DND-41 (cell line): ENCODE measurements around the gene NPIPA3.
"Not testable (repeated sequence)": the region's sequence is repeated elsewhere in the genome, so short reads cannot be mapped to it uniquely, and the experiment has no call there.

Experiments used
- ATAC-seq: fragments of 200-7000 bp; cut with Tn5 transposase; 3 replicates; pipeline ENCODE4 v1.9.1; 2021; ENCODE audit warnings: low read depth; ENCODE audit not compliant: insufficient read depth
- DNase-seq: peaks from one replicate; pipeline ENCODE4 v3.0.0-alpha.2; 2020
- H2AFZ ChIP-seq: 2 replicates; pipeline ENCODE4 v1.6.0; 2012; ENCODE audit warnings: low read depth, low read length
- H3K27ac ChIP-seq: 2 replicates; pipeline ENCODE4 v1.5.1; 2012; ENCODE audit warnings: low read length, inconsistent platforms
- H3K27me3 ChIP-seq: fragments of 200-600 bp; sonication (generic); 2 replicates; pipeline ENCODE4 v1.6.0; 2012; ENCODE audit warnings: low read length, mild to moderate bottlenecking, inconsistent platforms; ENCODE audit not compliant: insufficient read depth, poor library complexity
- H3K36me3 ChIP-seq: 2 replicates; pipeline ENCODE4 v1.5.1; 2012; ENCODE audit warnings: low read length, inconsistent platforms; ENCODE audit not compliant: insufficient read depth
- H3K4me1 ChIP-seq: 2 replicates; pipeline ENCODE4 v1.5.1; 2012; ENCODE audit warnings: mild to moderate bottlenecking, low read length; ENCODE audit not compliant: insufficient read depth
- H3K4me2 ChIP-seq: 2 replicates; pipeline ENCODE4 v1.6.0; 2012; ENCODE audit warnings: mild to moderate bottlenecking, moderate library complexity, low read length, inconsistent platforms; ENCODE audit not compliant: insufficient read depth
- H3K4me3 ChIP-seq, 2 experiments: fragments of 200-600 bp in 1 of 2; shearing (Covaris generic) in 1 of 2; 2 replicates each; pipeline ENCODE4 v1.5.1; 2012 to 2016; ENCODE audit warnings: inconsistent platforms in 2 of 2, low read length in 2 of 2, mild to moderate bottlenecking in 2 of 2, low read depth in 1 of 2, moderate library complexity in 1 of 2
- H3K79me2 ChIP-seq: 2 replicates; pipeline ENCODE4 v1.6.0; 2012; ENCODE audit warnings: low read length, inconsistent platforms; ENCODE audit not compliant: insufficient read depth
- H3K9ac ChIP-seq: 2 replicates; pipeline ENCODE4 v1.6.0; 2012; ENCODE audit warnings: low read depth, mild to moderate bottlenecking, inconsistent platforms, low read length, moderate library complexity
- H3K9me3 ChIP-seq: 2 replicates; pipeline ENCODE4 v1.5.1; 2012; ENCODE audit warnings: low read length, moderate library complexity, mild to moderate bottlenecking, inconsistent platforms; ENCODE audit not compliant: insufficient read depth, severe bottlenecking
- H4K20me1 ChIP-seq: 2 replicates; pipeline ENCODE4 v1.6.0; 2012; ENCODE audit warnings: low read length; ENCODE audit not compliant: insufficient read depth
- CTCF ChIP-seq: IDR thresholded peaks from 2 replicates; pipeline ENCODE4 v1.5.1; 2012; ENCODE audit warnings: borderline replicate concordance, low read length, moderate library complexity, mild to moderate bottlenecking; ENCODE audit not compliant: poor library complexity, severe bottlenecking; ENCODE audit errors: extremely low read depth
- EZH2 ChIP-seq: IDR thresholded peaks from 3 replicates; pipeline ENCODE4 v1.6.1; 2012; ENCODE audit warnings: borderline replicate concordance, low read depth, mild to moderate bottlenecking, moderate library complexity, low read length, inconsistent platforms; ENCODE audit not compliant: severe bottlenecking

Gene NPIPA3

GRCh38 chr16:14703156-14704011 lies at the start of gene NPIPA3:
Gene NPIPA3, plus strand, starts transcription at chr16:14703411. Its CDS starts 5,533 bp downstream, at chr16:14708944.
- not testable (repeated sequence) for H3K4me3 ChIP-seq, H2AFZ ChIP-seq, H4K20me1 ChIP-seq, DNase-seq, H3K9me3 ChIP-seq, H3K4me2 ChIP-seq, H3K9ac ChIP-seq, H3K79me2 ChIP-seq, H3K36me3 ChIP-seq, H3K27ac ChIP-seq, H3K27me3 ChIP-seq, H3K4me1 ChIP-seq
- peak; percentile 97 for ATAC-seq

- ATAC-seq, result peak; percentile 85
- Histone ChIP-seq H3K27me3 (no peaks in the 10 kb centered on the region), H3K9me3 (no peaks in the 10 kb centered on the region), H2AFZ (no peak overlapping the region), H3K4me3 (no peak overlapping the region), H3K4me2 (no peak overlapping the region), H3K27ac (no peak overlapping the region), H3K36me3 (peaks cover 77% of the 10 kb centered on the region), H3K9ac (no peak overlapping the region), H3K4me1 (no peaks in the 10 kb centered on the region), H4K20me1 (no peaks in the 10 kb centered on the region), H3K79me2 (no peaks in the 10 kb centered on the region)
- TF ChIP-seq EZH2 (no peak), CTCF (no peak)
- peak; percentile 16 for DNase-seq
Measured at GRCh38 chr16:14658063-14658462, 45.1 kb upstream of the NPIPA3 start.

- Histone ChIP-seq H3K27ac (no peak overlapping the region), H3K36me3 (peaks cover 65% of the 10 kb centered on the region)
- TF ChIP-seq CTCF, result no peak
- TF ChIP-seq EZH2, result no peak
Measured at GRCh38 chr16:14667347-14668266, 35.6 kb upstream of the NPIPA3 start.

More at GRCh38 chr16:14667347-14668266, 35.6 kb upstream of the NPIPA3 start:
- DNase-seq (no peak), ATAC-seq (no peak)
- Histone ChIP-seq H4K20me1 (no peaks in the 10 kb centered on the region), H3K27me3 (no peaks in the 10 kb centered on the region), H2AFZ (no peak overlapping the region), H3K9ac (no peak overlapping the region), H3K4me2 (no peak overlapping the region), H3K79me2 (no peaks in the 10 kb centered on the region), H3K4me3 (no peak overlapping the region), H3K9me3 (no peaks in the 10 kb centered on the region), H3K4me1 (no peaks in the 10 kb centered on the region)
